Measurements from ENCODE around the gene LDLRAD4.

Gene LDLRAD4

GRCh38 chr18:13592246-13592645 lies 373.7 kb downstream of the LDLRAD4 start:
- no peak overlapping the region for H3K27ac ChIP-seq
- TF ChIP-seq ZFX (IDR thresholded peaks at IDR 0.05) = no peak
- no peak for TF ChIP-seq CTCF (conservative IDR thresholded peaks at IDR 0.05)

GRCh38 chr18:13594551-13594950 lies 376.0 kb downstream of the LDLRAD4 start:
- no peak for TF ChIP-seq CTCF (conservative IDR thresholded peaks at IDR 0.05)
- no peak for TF ChIP-seq ZFX (IDR thresholded peaks at IDR 0.05)
- H3K27ac ChIP-seq = no peak overlapping the region

GRCh38 chr18:13597068-13597467 lies 378.5 kb downstream of the LDLRAD4 start:
- H3K27ac ChIP-seq = no peak overlapping the region
- no peak for TF ChIP-seq ZFX (IDR thresholded peaks at IDR 0.05)
- TF ChIP-seq CTCF (conservative IDR thresholded peaks at IDR 0.05) = no peak

GRCh38 chr18:13598591-13598990 lies 380.0 kb downstream of the LDLRAD4 start:
- TF ChIP-seq ZFX (IDR thresholded peaks at IDR 0.05) (no peak), CTCF (conservative IDR thresholded peaks at IDR 0.05) (no peak)

GRCh38 chr18:13599031-13599430 lies 380.5 kb downstream of the LDLRAD4 start:
- no peak for TF ChIP-seq ZFX (IDR thresholded peaks at IDR 0.05)
- TF ChIP-seq CTCF (conservative IDR thresholded peaks at IDR 0.05) = no peak
- no peak overlapping the region for H3K27ac ChIP-seq

More at GRCh38 chr18:13598591-13598990, 380.0 kb downstream of the LDLRAD4 start:
- H3K27ac ChIP-seq = no peak overlapping the region

GRCh38 chr18:13603304-13604019 lies 384.9 kb downstream of the LDLRAD4 start:
- no peak for TF ChIP-seq ZFX (IDR thresholded peaks at IDR 0.05)
- no peak for TF ChIP-seq CTCF (conservative IDR thresholded peaks at IDR 0.05)
- H3K27ac ChIP-seq = no peak overlapping the region

GRCh38 chr18:13604786-13605185 lies 386.2 kb downstream of the LDLRAD4 start:
- no peak overlapping the region for H3K27ac ChIP-seq
- TF ChIP-seq CTCF (conservative IDR thresholded peaks at IDR 0.05) (no peak), ZFX (IDR thresholded peaks at IDR 0.05) (no peak)
